ENCODE data around the gene OR51S1. TPM values are rescaled to one million over a fixed set of nuclear protein-coding genes. Genes with fewer than 3 reads are reported as not detected.

The OR51S1 gene, protein sequence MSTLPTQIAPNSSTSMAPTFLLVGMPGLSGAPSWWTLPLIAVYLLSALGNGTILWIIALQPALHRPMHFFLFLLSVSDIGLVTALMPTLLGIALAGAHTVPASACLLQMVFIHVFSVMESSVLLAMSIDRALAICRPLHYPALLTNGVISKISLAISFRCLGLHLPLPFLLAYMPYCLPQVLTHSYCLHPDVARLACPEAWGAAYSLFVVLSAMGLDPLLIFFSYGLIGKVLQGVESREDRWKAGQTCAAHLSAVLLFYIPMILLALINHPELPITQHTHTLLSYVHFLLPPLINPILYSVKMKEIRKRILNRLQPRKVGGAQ
- not detected for total RNA-seq

- Histone ChIP-seq H3K4me1 (no peaks in the 10 kb centered on the region), H3K27me3 (peaks cover 0 to 3% of the 10 kb centered on the region in 2 donors), H3K27ac (no peak within 1 kb of the TSS), H3K9me3 (no peaks in the 10 kb centered on the region), H3K4me3 (no peak within 1 kb of the TSS), H3K36me3 (no peaks in the 10 kb centered on the region)
- intact Hi-C loops (cut with DNase I; ENCODE audit: low total_unique reads) = no loop called here
- no peak for TF ChIP-seq CTCF (IDR thresholded peaks at IDR 0.05)
- TF ChIP-seq POLR2AphosphoS5 (IDR thresholded peaks at IDR 0.05) = no peak
- TF ChIP-seq POLR2A (IDR thresholded peaks at IDR 0.05) = no peak
- no peak for DNase-seq (ENCODE audit: low spot score in 2 of 2)
Observed at GRCh38 chr11:4848908-4849532, at the start of gene OR51S1. OR51S1 (minus strand) TSS chr11:4849208; CDS start chr11:4849208, 0 bp downstream.

DNA sequence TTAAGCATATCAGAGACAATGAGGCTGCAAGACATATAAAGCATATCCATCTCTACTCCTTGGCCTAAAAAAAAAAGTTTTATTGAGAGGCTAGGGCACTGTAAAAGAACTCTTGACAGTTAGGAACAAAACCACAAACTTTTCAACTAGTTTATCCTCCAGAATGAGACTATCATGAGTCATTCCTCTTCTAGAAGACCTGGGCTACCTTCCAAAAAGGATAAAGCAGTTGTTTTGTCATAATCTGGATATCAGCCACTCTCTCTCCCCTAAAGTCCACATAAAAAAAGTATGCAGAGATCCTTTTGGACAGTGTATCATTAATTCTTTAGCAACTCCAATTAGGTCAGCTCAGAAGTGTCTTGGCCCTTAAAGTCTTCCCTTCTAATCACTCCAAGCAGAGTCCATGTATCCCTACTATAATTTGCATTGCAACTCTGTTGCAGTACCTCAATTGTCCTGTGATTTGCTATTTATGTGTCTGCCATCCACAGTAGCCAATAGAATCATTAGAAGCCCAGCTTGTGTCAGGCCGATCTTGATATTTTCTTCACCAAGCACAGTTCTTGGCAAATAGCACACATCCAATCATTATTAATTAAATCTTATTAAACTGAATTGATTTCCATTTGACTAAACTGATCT is 43.1 kb upstream of the OR51S1 start:
- Histone ChIP-seq H3K4me3 (no peak overlapping the region), H3K4me1 (no peaks in the 10 kb centered on the region), H3K27ac (no peak overlapping the region), H3K36me3 (no peaks in the 10 kb centered on the region), H3K27me3 (no peaks in the 10 kb centered on the region), H3K9me3 (no peaks in the 10 kb centered on the region)
- TF ChIP-seq POLR2AphosphoS5 (IDR thresholded peaks at IDR 0.05) (no peak), CTCF (IDR thresholded peaks at IDR 0.05) (no peak), POLR2A (IDR thresholded peaks at IDR 0.05) (no peak)
- intact Hi-C loops (cut with DNase I; ENCODE audit: low total_unique reads) = no loop called here
- DNase-seq (ENCODE audit: low spot score in 2 of 2) = no peak

DNA sequence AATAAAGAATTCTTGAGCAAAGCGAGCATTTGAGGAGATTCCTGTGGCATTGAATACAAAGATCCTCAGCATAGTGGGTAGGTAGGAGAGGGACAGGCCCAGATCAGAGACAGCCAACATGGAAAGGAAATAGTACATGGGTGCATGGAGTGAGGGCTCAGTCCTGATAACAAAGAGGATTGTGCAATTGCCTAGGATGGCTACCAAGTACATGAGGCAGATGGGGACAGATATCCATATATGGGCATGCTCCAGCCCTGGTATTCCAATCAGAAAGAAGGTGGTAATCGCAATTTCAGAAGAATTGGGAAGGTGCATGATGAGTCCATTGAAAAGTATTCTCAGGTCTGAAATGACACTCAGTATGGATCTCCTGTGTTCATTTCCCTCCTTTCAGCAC is 41.3 kb upstream of the OR51S1 start:
- TF ChIP-seq POLR2A (IDR thresholded peaks at IDR 0.05) = no peak
- no peak for TF ChIP-seq POLR2AphosphoS5 (IDR thresholded peaks at IDR 0.05)
- no peak for TF ChIP-seq CTCF (IDR thresholded peaks at IDR 0.05)
- H3K9me3 ChIP-seq = no peaks in the 10 kb centered on the region
- H3K36me3 ChIP-seq = no peaks in the 10 kb centered on the region
- intact Hi-C loops (cut with DNase I; ENCODE audit: low total_unique reads) = no loop called here
- no peak overlapping the region for H3K4me3 ChIP-seq
- H3K27me3 ChIP-seq = no peaks in the 10 kb centered on the region
- no peak overlapping the region for H3K27ac ChIP-seq
- no peak for DNase-seq (ENCODE audit: low spot score in 2 of 2)
- H3K4me1 ChIP-seq = no peaks in the 10 kb centered on the region

GRCh38 chr11:4887591-4887990 is 38.6 kb upstream of the OR51S1 start:
- DNase-seq (ENCODE audit: low spot score in 2 of 2) = no peak
- Histone ChIP-seq H3K4me1 (no peaks in the 10 kb centered on the region), H3K27ac (no peak overlapping the region), H3K27me3 (no peaks in the 10 kb centered on the region), H3K4me3 (no peak overlapping the region), H3K36me3 (no peaks in the 10 kb centered on the region), H3K9me3 (no peaks in the 10 kb centered on the region)
- TF ChIP-seq POLR2AphosphoS5 (IDR thresholded peaks at IDR 0.05) (no peak), CTCF (IDR thresholded peaks at IDR 0.05) (no peak), POLR2A (IDR thresholded peaks at IDR 0.05) (no peak)
- intact Hi-C loops (cut with DNase I; ENCODE audit: low total_unique reads) = no loop called here

DNA sequence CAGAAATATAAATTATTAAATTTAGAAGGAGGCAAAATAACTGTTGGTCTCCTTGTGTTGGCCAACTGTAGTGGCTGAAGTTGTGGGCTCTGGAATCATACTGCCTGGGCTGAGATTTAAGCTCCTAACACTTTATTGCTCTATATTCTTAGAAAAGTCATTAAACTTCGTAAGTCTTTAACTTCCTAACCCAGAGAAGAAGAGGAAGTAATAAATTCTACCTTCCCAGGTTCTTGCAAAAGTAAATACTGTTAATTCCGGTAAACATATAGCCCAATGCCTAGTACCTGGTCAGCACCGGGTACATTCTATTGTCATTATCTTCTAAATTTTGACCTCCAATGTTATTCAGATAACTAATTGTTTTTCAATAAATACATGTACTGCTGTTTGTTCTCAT is 37.2 kb upstream of the OR51S1 start:
- no peaks in the 10 kb centered on the region for H3K9me3 ChIP-seq
- TF ChIP-seq CTCF (IDR thresholded peaks at IDR 0.05) (no peak), POLR2AphosphoS5 (IDR thresholded peaks at IDR 0.05) (no peak), POLR2A (IDR thresholded peaks at IDR 0.05) (no peak)
- intact Hi-C loops (cut with DNase I; ENCODE audit: low total_unique reads) = no loop called here
- no peak overlapping the region for H3K4me3 ChIP-seq
- no peaks in the 10 kb centered on the region for H3K4me1 ChIP-seq
- DNase-seq (ENCODE audit: low spot score in 2 of 2) = no peak
- H3K27me3 ChIP-seq = no peaks in the 10 kb centered on the region
- H3K36me3 ChIP-seq = no peaks in the 10 kb centered on the region
- no peak overlapping the region for H3K27ac ChIP-seq
